Measurements from ENCODE around the gene SDC4.
A peak's percentile ranks its signal among the peaks of the same experiment; 100 is the strongest.

Gene SDC4, protein sequence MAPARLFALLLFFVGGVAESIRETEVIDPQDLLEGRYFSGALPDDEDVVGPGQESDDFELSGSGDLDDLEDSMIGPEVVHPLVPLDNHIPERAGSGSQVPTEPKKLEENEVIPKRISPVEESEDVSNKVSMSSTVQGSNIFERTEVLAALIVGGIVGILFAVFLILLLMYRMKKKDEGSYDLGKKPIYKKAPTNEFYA

DNA sequence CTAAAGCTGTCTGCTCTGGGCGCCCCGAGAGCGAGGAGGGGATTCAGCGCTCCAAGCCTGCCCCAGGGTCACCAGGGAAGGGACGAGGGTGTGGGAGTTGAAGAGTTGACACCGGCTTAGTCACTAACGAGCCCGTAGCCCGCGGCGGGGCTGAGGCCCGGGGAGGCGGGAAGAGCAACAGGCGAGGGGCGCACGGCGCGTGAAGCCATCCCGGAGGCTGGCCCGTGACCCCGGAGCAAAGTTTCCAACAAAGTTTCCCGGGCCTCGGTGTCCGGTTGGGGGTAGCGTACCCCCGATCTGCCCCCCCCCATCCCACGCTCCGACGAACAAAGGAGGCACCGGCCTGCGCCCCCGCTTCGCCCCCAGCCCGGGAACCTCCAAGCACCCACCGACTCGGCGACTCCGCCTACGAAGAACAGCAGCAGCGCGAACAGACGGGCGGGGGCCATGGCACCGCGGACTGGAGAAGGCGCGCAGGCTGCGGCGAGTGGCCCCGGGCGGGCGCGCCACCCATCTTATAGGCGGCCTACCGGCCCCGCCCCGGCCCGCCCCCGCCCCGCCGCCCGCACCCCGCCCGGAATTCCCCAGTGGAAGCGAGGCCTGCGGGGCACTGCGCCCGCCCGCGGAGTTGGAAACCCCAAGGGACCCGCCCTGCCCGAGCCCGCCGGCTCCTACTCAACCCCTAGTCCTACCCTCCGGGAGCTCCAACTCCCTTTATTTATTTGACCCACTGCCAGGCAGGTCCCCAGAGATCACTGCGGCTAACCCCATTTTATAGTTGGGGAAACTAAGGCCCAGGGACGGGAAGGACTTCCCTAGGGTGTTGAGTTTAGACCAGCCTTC is at the start of gene SDC4:
SDC4 (minus strand) TSS at position 489 of the 843 bp plus-strand sequence; CDS start at position 449, 40 bp downstream.
- Histone ChIP-seq H3K4me2 (ENCODE audit: low read depth, low read length) (peak within 1 kb of the TSS; percentile 100), H3K27me3 (replicated peaks; ENCODE audit: insufficient read depth, low read length) (peaks cover 8% of the 10 kb centered on the region; the same call in 1 of the 2 replicates), H3K27ac (ENCODE audit: low read length) (no peak within 1 kb of the TSS), H3F3A (ENCODE audit: insufficient read depth, low read length) (no peaks in the 10 kb centered on the region), H3K4me1 (ENCODE audit: low read length) (0 out of 2 replicates have a peak, but pooled peaks cover 7% of the 10 kb centered on the region), H3K79me2 (ENCODE audit: low read length) (peaks cover 4% of the 10 kb centered on the region; the same call in 1 of the 2 replicates), H3K9me2 (replicated peaks; ENCODE audit: insufficient read depth, low read length) (no peaks in the 10 kb centered on the region), H3K9ac (ENCODE audit: low read length) (peak within 1 kb of the TSS; percentile 67), H3K36me3 (replicated peaks; ENCODE audit: insufficient read depth, low read length) (no peaks in the 10 kb centered on the region), H2AFZ (ENCODE audit: low read length) (peak within 1 kb of the TSS; percentile 95), H3K9me3 (replicated peaks; ENCODE audit: insufficient read depth, low read length) (no peaks in the 10 kb centered on the region), H3K4me3 (ENCODE audit: low read length) (peak within 1 kb of the TSS; percentile 72), H4K20me1 (ENCODE audit: insufficient read depth, low read length) (no peaks in the 10 kb centered on the region)
- DNase-seq: peak; percentile 49
- TF ChIP-seq, protein P1, sequence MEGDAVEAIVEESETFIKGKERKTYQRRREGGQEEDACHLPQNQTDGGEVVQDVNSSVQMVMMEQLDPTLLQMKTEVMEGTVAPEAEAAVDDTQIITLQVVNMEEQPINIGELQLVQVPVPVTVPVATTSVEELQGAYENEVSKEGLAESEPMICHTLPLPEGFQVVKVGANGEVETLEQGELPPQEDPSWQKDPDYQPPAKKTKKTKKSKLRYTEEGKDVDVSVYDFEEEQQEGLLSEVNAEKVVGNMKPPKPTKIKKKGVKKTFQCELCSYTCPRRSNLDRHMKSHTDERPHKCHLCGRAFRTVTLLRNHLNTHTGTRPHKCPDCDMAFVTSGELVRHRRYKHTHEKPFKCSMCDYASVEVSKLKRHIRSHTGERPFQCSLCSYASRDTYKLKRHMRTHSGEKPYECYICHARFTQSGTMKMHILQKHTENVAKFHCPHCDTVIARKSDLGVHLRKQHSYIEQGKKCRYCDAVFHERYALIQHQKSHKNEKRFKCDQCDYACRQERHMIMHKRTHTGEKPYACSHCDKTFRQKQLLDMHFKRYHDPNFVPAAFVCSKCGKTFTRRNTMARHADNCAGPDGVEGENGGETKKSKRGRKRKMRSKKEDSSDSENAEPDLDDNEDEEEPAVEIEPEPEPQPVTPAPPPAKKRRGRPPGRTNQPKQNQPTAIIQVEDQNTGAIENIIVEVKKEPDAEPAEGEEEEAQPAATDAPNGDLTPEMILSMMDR (IDR thresholded peaks at IDR 0.05; ENCODE audit: low read length): no peak
- TF ChIP-seq EZH2 (optimal IDR thresholded peaks at IDR 0.05; ENCODE audit: low read depth, low read length) (no peak), EZH2phosphoT487 (IDR thresholded peaks at IDR 0.05; ENCODE audit: low read length) (no peak)

DNA sequence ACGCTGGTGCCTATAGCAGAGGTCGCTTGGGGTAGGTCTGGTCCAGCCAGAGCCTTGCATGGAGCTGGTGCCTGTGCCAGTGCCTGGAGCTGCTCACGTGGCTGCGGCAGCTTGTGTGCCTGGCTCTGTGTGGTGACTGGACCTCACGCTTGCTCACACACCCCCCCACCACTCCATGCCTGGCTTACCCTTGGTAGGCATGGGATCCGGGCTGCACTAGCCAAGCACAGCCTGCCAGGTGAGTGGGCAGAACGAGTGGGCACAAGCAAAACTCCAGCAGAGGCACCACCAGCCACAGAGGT is 46.8 kb upstream of the SDC4 start:
- no peaks in the 10 kb centered on the region for H3K9me2 ChIP-seq (replicated peaks; ENCODE audit: insufficient read depth, low read length)

DNA sequence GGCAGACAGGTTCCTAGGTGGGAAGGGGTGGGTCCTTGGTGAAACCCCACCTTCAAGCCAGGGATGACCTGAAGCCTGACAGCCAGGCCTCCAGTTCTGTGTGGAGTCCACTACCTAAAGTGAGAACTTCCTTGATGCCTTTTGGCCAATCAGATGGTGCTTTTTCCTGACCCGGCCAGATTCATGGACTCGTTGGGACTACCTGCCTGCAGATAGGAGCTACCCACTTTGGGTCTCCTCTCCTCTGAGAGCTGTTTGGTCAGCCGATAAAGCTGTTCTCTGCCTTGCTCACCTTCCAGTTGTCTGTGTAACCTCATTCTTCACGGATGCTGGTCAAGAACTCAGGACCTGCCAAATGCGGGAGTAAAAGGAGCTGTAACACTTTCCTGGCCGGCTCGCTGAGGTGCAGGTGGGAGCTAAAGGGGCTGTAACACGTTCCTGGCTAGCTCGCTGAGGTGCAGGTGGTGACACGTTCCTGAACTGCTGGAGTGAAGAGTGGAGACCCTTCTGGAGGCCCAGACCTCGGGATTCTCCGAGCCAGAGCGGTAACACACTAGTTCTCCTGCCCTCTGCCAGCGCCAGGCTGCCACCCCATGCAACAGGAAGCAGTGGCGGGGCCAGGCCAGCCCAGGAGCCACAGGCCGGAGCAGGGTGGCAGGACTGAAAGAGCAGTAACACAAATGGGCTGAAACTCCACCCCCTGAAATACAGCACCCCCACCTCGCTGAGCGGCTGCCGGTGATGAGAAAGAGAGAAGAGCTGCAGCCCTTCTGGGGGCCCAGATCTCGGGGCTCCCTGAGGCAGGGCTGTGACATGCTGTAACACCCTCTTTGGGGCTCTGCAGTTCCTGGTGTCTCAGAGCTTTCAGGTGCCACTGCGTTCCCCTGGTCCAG is 46.2 kb upstream of the SDC4 start:
- no peaks in the 10 kb centered on the region for H3K9me3 ChIP-seq (replicated peaks; ENCODE audit: insufficient read depth, low read length)
- no peaks in the 10 kb centered on the region for H3K79me2 ChIP-seq (ENCODE audit: low read length)
- no peak overlapping the region for H3K9ac ChIP-seq (ENCODE audit: low read length)
- H3K27me3 ChIP-seq (replicated peaks; ENCODE audit: insufficient read depth, low read length): no peaks in the 10 kb centered on the region
- no peak for DNase-seq
- no peak overlapping the region for H3K27ac ChIP-seq (ENCODE audit: low read length)
- no peaks in the 10 kb centered on the region for H3K4me1 ChIP-seq (ENCODE audit: low read length)
- no peak overlapping the region for H3K4me2 ChIP-seq (ENCODE audit: low read depth, low read length)
- no peaks in the 10 kb centered on the region for H3K36me3 ChIP-seq (replicated peaks; ENCODE audit: insufficient read depth, low read length)
- H3K9me2 ChIP-seq (replicated peaks; ENCODE audit: insufficient read depth, low read length): no peaks in the 10 kb centered on the region
- H2AFZ ChIP-seq (ENCODE audit: low read length): no peak overlapping the region
- TF ChIP-seq EZH2 (optimal IDR thresholded peaks at IDR 0.05; ENCODE audit: low read depth, low read length) (no peak), EZH2phosphoT487 (IDR thresholded peaks at IDR 0.05; ENCODE audit: low read length) (no peak)
- TF ChIP-seq, protein P1 (IDR thresholded peaks at IDR 0.05; ENCODE audit: low read length): no peak
- H3F3A ChIP-seq (ENCODE audit: insufficient read depth, low read length): no peaks in the 10 kb centered on the region
- H3K4me3 ChIP-seq (ENCODE audit: low read length): no peak overlapping the region
- H4K20me1 ChIP-seq (ENCODE audit: insufficient read depth, low read length): no peaks in the 10 kb centered on the region

More for the DNA sequence above, 46.8 kb upstream of the SDC4 start:
- H3K9me3 ChIP-seq (replicated peaks; ENCODE audit: insufficient read depth, low read length): no peaks in the 10 kb centered on the region
- H2AFZ ChIP-seq (ENCODE audit: low read length): no peak overlapping the region
- no peak overlapping the region for H3K9ac ChIP-seq (ENCODE audit: low read length)
- no peaks in the 10 kb centered on the region for H3F3A ChIP-seq (ENCODE audit: insufficient read depth, low read length)
- TF ChIP-seq EZH2 (optimal IDR thresholded peaks at IDR 0.05; ENCODE audit: low read depth, low read length) (no peak), EZH2phosphoT487 (IDR thresholded peaks at IDR 0.05; ENCODE audit: low read length) (no peak)
- TF ChIP-seq, protein P1 (IDR thresholded peaks at IDR 0.05; ENCODE audit: low read length): no peak
- H3K27me3 ChIP-seq (replicated peaks; ENCODE audit: insufficient read depth, low read length): no peaks in the 10 kb centered on the region
- no peaks in the 10 kb centered on the region for H4K20me1 ChIP-seq (ENCODE audit: insufficient read depth, low read length)
- no peak overlapping the region for H3K27ac ChIP-seq (ENCODE audit: low read length)
- H3K4me1 ChIP-seq (ENCODE audit: low read length): no peaks in the 10 kb centered on the region
- H3K4me3 ChIP-seq (ENCODE audit: low read length): no peak overlapping the region
- DNase-seq: no peak
- no peak overlapping the region for H3K4me2 ChIP-seq (ENCODE audit: low read depth, low read length)
- H3K79me2 ChIP-seq (ENCODE audit: low read length): no peaks in the 10 kb centered on the region
- H3K36me3 ChIP-seq (replicated peaks; ENCODE audit: insufficient read depth, low read length): no peaks in the 10 kb centered on the region
